ENCODE results near the gene CHRNA1. TPM values are rescaled to one million over a fixed set of nuclear protein-coding genes. Genes with fewer than 3 reads are reported as not detected.

Gene CHRNA1
- total RNA-seq, 1 experiment from 2014 or later = not detected

DNA sequence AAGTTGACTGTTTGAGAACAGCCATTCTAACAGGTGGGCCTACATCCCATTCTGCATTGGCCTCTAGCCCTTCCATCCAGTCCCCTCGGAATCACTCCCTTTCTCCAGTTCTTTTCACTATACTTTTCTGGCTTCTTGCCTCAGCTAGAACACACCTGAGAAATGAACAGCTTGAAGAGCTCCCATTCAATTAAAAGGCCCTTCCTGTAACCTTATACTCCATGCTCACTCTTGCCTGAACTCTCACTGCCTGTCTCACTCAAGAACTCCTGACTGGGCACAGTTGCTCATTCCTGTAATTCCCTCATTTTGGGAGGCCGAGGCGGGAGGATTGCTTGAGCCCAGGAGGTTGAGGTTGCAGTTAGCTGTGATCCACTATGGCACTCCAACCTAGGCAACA is 23.6 kb downstream of the CHRNA1 start:
- Histone ChIP-seq H3K27ac (ENCODE audit: insufficient read length, low read depth, low read length) (no peak overlapping the region), H3K14ac (ENCODE audit: insufficient read depth, low read length) (no peak overlapping the region), H3K4me2 (ENCODE audit: insufficient read depth, insufficient read length, low read length) (no peak overlapping the region), H2BK120ac (ENCODE audit: low read depth, low read length, poor library complexity, severe bottlenecking) (no peak overlapping the region), H3K9me3 (ENCODE audit: control insufficient read depth, low read depth, low read length) (no peaks in the 10 kb centered on the region), H2BK5ac (ENCODE audit: insufficient read length, low read length) (no peak overlapping the region), H4K91ac (ENCODE audit: insufficient read length, low read depth, low read length) (no peak overlapping the region), H3T11ph (ENCODE audit: low read length) (no peak overlapping the region), H2BK12ac (ENCODE audit: insufficient read length, low read depth, low read length) (no peak overlapping the region), H3K9ac (ENCODE audit: extremely low read depth, insufficient read length, low read length) (no peak overlapping the region), H3K79me2 (ENCODE audit: insufficient read depth, low read length) (no peaks in the 10 kb centered on the region), H3K56ac (ENCODE audit: insufficient read length, low read depth, low read length) (no peak overlapping the region), H3K79me1 (ENCODE audit: insufficient read depth, low read depth, low read length, poor library complexity, severe bottlenecking) (no peaks in the 10 kb centered on the region), H2AFZ (ENCODE audit: low read length) (no peak overlapping the region), H3K4me1 (ENCODE audit: insufficient read depth, low read length) (no peaks in the 10 kb centered on the region; the same call in 1 of the 2 replicates), H3K23ac (ENCODE audit: insufficient read length, low read depth, low read length) (no peak overlapping the region), H3K18ac (ENCODE audit: insufficient read length, low read depth, low read length) (no peak overlapping the region), H4K5ac (ENCODE audit: insufficient read length, low read depth, low read length) (no peak overlapping the region), H3K27me3 (ENCODE audit: insufficient read depth, low read length) (no peaks in the 10 kb centered on the region), H2AK5ac (ENCODE audit: insufficient read length, low read length) (no peak overlapping the region), H2BK15ac (ENCODE audit: low read depth, low read length) (no peak overlapping the region), H4K8ac (replicated peaks; ENCODE audit: insufficient read length, low read depth, low read length) (no peak overlapping the region), H3K23me2 (ENCODE audit: insufficient read length, low read depth, low read length, poor library complexity, severe bottlenecking) (no peaks in the 10 kb centered on the region), H3K4ac (ENCODE audit: low read depth, low read length) (no peak overlapping the region), H4K20me1 (ENCODE audit: control insufficient read depth, insufficient read depth, insufficient read length) (no peaks in the 10 kb centered on the region), H2BK20ac (ENCODE audit: low read depth, low read length, poor library complexity, severe bottlenecking) (no peak overlapping the region)
- Mint-ChIP-seq H3K27ac (no peak overlapping the region), H3K9me3 (no peaks in the 10 kb centered on the region), H3K4me1 (no peaks in the 10 kb centered on the region), H3K4me3 (no peak overlapping the region), H3K27me3 (ENCODE audit: low read depth) (no peaks in the 10 kb centered on the region), H3K36me3 (ENCODE audit: insufficient read depth in 1 of 3, low read depth in 3 of 3) (no peaks in the 10 kb centered on the region)
- no CpG with 5 or more reads among the region's 3 CpGs for WGBS (ENCODE audit: extremely low coverage, insufficient read length, low lambda C conversion rate)
- DNase-seq = no peak
- TF ChIP-seq, protein P1, sequence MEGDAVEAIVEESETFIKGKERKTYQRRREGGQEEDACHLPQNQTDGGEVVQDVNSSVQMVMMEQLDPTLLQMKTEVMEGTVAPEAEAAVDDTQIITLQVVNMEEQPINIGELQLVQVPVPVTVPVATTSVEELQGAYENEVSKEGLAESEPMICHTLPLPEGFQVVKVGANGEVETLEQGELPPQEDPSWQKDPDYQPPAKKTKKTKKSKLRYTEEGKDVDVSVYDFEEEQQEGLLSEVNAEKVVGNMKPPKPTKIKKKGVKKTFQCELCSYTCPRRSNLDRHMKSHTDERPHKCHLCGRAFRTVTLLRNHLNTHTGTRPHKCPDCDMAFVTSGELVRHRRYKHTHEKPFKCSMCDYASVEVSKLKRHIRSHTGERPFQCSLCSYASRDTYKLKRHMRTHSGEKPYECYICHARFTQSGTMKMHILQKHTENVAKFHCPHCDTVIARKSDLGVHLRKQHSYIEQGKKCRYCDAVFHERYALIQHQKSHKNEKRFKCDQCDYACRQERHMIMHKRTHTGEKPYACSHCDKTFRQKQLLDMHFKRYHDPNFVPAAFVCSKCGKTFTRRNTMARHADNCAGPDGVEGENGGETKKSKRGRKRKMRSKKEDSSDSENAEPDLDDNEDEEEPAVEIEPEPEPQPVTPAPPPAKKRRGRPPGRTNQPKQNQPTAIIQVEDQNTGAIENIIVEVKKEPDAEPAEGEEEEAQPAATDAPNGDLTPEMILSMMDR (conservative IDR thresholded peaks at IDR 0.05) = no peak

All from H9 (cell line).